ENCODE results near the gene POLD2. TPM values are rescaled to one million over a fixed set of nuclear protein-coding genes. Genes with fewer than 3 reads are reported as not detected.

Gene POLD2
- total RNA-seq, 4 donors from 2014 or later, result 33.6 to 71.2 (median 55.9) TPM

DNA sequence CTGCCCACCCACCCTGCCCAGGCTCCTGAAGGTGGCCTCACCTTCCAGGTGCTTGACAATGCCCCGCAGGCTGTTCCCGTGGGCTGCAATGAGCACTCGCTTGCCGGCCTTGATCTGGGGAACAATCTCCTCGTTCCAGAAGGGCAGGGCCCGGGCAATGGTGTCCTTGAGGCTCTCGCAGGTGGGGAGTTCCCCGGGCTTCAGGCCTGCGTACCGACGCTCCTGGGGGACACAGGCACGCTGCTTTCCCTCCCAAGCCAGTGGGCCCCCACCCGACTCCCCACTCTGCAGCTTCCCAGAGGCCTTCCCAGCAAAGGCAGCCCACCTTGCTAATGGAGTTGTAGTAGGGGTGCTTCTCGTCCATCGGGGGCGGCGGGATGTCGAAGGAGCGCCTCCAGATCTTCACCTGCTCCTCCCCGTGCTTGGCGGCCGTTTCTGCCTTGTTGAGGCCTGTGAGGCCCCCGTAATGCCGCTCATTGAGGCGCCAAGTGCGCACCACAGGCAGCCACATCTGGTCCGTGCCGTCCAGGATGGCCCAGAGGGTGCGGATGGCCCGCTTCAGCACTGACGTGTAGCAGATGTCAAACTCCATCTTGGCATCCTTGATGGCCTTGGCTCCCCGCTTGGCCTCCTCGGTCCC is 58.4 kb downstream of the POLD2 start:
- 47% methylated on average over 2 of the region's 33 CpGs for WGBS
- Histone ChIP-seq H3K9me3 (no peaks in the 10 kb centered on the region), H3K27me3 (no peaks in the 10 kb centered on the region), H3K4me1 (peaks cover 21 to 56% (median 32%) of the 10 kb centered on the region in 4 donors), H3K36me3 (peaks cover 20 to 29% (median 27%) of the 10 kb centered on the region in 4 donors), H3K27ac (replicated peaks in 1 of 4) (no peak overlapping the region), H3K4me3 (no peak overlapping the region)
- TF ChIP-seq POLR2AphosphoS5 (IDR thresholded peaks at IDR 0.05) (peak in 1 of 2 donors; percentile 28), EP300 (IDR thresholded peaks at IDR 0.05) (no peak), CTCF (IDR thresholded peaks at IDR 0.05) (no peak), POLR2A (IDR thresholded peaks at IDR 0.05; ENCODE audit: low read depth) (no peak)
- DNase-seq (ENCODE audit: extremely low spot score), result no peak
- intact Hi-C loops (cut with DNase I), result loop anchor here (2.0 kb wide), 1 partner anchor 20 kb away; the partner anchor contains the start of gene DBNL

Small RNAs within 50 kb of the gene (small RNA-seq; reads per million reads assigned to genes)
- gene RNA5SP230, result 0 reads per million in 3 donors

Other genes starting within 250 kb of the POLD2 start
- gene URGCP, start 217.0 kb downstream of the POLD2 start, total RNA-seq, result 10 to 100 TPM; 27.0 to 51.3 (median 40.0) TPM
- 10 to 100 TPM; 20.1 to 36.4 (median 26.3) TPM for gene UBE2D4, start 197.1 kb downstream of the POLD2 start, total RNA-seq
- under 1 TPM in 1 of 4 donors, not detected in 3; 0.11 TPM for gene SPDYE1, start 125.7 kb downstream of the POLD2 start, total RNA-seq
- gene DBNL, start 78.8 kb downstream of the POLD2 start, total RNA-seq, result 100 to 1,000 TPM in 3 of 4 donors, 10 to 100 TPM in 1; 93.9 to 122 (median 115) TPM
- gene PGAM2, start 58.0 kb downstream of the POLD2 start, total RNA-seq, result 1 to 10 TPM in 1 of 4 donors, under 1 TPM in 2, not detected in 1; 0.52 to 1.8 (median 0.66) TPM
- 10 to 100 TPM; 12.4 to 32.3 (median 26.5) TPM for gene POLM, start 41.0 kb downstream of the POLD2 start, total RNA-seq
- 100 to 1,000 TPM in 3 of 4 donors, 10 to 100 TPM in 1; 71.0 to 234 (median 156) TPM for gene AEBP1, start 19.2 kb downstream of the POLD2 start, total RNA-seq
- gene MYL7, start 17.8 kb upstream of the POLD2 start, total RNA-seq, result not detected
- gene GCK, start 65.9 kb upstream of the POLD2 start, total RNA-seq, result 1 to 10 TPM in 3 of 4 donors, under 1 TPM in 1; 0.75 to 2.8 (median 1.2) TPM
- 10 to 100 TPM; 49.8 to 79.5 (median 64.4) TPM for gene YKT6, start 77.4 kb upstream of the POLD2 start, total RNA-seq
- 1 to 10 TPM in 3 of 4 donors, under 1 TPM in 1; 0.50 to 2.0 (median 1.2) TPM for gene CAMK2B, start 202.0 kb upstream of the POLD2 start, total RNA-seq